HG03139 (cell line): ENCODE results near the gene GVQW3.
"Not testable (repeated sequence)": the region's sequence is repeated elsewhere in the genome, so short reads cannot be mapped to it uniquely, and the experiment has no call there.

Experiments
- ATAC-seq: cut with Tn5 transposase; IDR thresholded peaks from one replicate; pipeline ENCODE4 v1.9.1; 2021; ENCODE audit not compliant: unreplicated experiment

GVQW3 gene

DNA sequence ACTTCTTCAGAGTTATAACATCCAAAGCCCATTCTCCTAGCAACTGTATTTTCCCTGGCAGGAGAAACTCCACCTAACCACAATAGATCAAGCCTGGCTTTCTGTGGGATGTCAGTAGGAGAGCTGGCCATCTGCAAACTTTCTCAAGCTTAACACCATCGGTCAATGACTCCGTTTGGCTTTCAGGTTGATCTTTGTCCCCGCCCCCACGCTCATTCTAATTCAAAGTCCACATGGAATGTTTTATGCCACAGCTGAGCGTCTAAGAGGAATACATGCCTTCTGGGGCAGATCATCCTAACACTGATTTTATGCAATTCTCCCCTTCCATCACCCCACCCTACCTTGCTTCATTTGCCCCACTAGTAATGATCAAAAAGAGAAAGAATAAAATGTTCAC lies 4.8 kb downstream of the GVQW3 start:
- no peak for ATAC-seq

GRCh38 chr11:76388408-76388807 lies 7.3 kb downstream of the GVQW3 start:
- ATAC-seq = no peak

DNA sequence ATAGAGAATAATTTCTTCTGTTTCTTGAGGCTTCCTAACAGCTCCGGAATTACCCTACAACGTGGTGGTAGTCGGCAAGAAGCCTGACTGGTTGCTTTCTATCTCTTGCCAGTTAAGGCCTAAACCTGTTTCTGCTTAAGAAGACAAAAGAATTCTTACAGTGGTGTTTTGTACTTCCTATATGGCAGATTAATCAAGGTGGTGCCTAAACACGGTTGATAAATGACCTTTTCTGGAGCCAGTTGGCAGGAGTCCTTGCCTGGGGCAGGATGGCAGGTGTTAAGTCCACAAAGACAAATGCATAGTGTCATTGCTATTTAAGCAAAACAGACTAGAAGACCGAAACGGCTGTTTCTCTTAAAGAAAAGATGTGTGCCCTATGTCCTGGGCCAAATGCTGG lies 9.9 kb downstream of the GVQW3 start:
- ATAC-seq = no peak

DNA sequence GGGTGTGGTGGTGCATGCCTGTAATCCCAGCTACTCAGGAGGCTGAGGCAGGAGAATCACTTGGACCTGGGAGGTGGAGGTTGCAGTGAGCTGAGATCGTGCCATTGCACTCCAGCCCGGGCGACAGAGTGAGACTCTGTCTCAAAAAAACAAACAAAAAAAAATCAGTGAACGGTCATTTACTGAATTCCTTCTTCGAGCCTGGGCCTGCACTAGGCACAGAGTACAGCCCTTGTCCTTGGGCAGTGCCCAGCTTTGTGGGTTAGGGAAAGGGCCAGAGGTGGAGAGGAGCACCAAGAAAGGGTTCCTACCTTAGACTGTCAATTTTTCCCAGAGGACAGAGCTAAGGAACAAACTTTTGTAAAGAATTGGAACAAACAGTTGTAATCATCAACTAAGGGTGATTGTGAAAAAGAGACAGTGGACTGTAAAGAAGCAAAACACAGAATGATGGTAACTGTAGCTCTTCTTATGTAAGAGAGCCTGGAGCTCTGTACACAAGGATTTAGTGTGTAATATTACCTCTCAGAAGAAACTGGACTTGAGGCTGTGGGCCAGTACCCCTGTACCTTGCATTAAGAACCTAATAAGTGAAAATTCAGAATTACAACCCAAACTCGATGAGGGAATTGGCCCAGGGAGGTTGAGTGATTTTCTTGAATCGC lies 10.8 kb downstream of the GVQW3 start:
- no peak for ATAC-seq

DNA sequence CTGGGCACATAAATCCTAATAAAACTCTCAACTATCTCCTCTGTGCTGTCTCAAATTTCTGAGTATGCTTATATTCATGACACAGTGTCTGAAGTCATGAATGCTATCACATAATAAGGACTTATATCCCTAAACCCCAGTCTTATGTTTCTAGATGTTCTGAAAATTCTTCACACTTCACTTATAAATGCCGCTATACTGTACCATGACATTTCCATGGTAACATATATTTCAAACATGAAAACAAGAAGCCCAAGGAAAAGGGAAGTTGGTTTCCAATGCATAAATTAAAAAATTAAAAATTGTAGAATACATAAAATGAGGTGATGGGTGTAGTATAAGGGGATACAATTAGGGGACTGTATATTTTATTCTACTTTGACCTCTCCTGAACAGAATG lies 11.7 kb downstream of the GVQW3 start:
- ATAC-seq = no peak

DNA sequence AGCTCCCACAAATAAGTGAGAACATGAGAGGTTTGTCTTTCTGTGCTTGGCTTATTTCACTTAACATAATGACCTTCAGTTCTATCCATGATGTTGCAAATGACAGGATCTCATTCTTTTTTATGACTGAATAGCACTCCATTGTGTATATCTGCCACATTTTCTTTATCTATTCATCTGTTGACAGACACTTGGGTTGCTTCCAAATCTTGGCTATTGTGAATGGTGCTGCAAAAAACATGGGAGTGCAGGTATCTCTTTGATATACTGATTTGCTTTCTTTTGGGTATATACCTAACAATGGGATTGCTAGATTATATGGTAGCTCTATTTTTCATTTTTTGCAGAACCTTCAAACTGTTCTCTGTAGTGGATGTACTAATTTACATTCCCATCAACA lies 13.3 kb downstream of the GVQW3 start:
- no peak for ATAC-seq

DNA sequence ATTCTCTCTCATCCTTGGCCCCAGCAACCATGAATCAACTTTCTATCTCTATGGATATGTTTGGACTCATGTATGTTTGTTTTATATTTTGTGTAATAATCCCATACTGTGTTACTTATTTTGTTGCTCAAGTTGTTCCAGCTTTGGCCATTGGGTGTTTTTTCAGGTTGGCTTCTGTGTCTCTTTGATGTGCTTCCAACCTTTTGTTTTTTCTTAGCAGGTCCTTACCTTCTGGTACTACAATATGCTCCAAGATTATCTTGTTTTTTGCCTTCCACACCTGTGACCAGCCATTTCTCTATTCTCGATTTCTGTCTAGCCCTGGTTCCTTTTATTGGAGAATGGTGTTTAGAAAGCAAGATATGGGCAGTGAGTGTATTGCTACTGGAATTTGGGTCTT lies 14.2 kb downstream of the GVQW3 start:
- ATAC-seq = no peak

DNA sequence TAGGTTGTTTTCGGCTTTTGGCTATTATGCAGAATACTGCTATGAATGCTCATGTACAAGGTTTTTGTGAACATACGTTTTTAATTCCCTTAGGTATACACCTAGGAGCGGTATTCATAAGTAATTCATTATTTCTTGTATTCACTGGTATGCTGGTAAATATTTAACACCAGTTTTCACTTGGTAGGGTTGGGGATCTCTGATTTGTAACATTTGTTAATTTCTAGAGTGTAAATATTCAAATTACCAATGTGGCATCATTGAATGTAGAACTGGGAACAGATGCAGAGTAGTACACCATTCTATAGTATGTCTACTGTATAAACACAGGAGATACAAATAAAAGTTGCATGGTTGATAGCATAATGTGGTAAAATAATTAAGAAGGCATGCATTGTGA lies 16.3 kb downstream of the GVQW3 start:
- ATAC-seq = peak; percentile 56

GRCh38 chr11:76400967-76401366 lies 19.8 kb downstream of the GVQW3 start:
- ATAC-seq = no peak

DNA sequence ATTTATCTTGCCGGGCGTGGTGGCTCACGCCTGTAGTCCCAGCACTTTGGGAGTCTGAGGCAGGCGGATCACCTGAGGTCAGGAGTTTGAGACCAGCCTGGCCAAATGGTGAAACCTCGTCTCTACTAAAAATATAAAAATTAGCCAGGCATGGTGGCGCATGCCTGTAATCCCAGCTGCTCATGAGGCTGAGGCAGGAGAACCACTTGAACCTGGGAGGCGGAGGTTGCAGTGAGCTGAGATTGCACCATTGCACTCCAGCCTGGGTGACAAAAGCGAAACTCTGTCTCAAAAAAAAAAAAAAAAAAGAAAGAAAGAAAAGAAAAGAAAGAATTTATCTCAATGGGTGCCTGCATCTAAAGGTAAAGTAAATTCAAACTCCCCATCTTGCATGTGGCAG lies 20.4 kb downstream of the GVQW3 start:
- not testable (repeated sequence) for ATAC-seq

- ATAC-seq = no peak
Measured at GRCh38 chr11:76406359-76406758, 25.2 kb downstream of the GVQW3 start.

DNA sequence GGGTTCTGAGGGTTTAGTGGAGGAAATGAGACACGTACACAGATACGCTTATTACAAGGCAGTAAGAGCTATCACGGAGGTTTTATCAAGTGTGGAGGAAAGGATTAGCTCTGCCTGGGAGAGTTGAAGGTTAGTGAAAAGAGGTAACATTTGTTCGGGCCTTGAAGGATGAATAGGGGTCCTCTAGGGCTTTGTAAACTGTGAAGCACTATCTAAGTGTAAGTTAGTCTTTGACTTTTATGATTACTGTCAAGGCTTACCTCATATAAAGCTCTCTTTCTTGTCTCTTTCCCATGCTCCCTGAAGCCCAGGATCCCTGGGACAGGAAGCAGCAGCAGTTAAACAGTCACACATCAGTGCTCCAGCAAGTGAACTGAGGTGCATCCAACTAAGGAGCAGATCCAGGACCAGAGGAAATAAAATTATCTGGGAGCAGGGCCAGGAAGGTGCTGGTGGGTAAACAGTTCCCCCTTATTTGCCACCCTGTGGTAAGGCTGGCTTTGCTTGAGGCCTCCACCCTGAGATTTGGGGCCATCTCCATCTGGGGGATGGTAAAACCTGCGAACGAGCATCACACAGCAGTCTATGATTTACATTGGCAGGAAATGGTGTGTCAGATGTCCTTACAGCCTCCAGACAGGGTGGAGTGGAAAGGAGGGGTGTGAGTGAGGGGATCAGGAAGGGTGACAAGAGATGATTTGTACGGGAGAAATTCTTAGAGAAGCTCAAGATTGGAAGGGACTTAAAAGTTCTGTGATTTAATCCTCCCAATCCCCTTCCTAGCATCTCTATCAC lies 27.2 kb downstream of the GVQW3 start:
- ATAC-seq = no peak

DNA sequence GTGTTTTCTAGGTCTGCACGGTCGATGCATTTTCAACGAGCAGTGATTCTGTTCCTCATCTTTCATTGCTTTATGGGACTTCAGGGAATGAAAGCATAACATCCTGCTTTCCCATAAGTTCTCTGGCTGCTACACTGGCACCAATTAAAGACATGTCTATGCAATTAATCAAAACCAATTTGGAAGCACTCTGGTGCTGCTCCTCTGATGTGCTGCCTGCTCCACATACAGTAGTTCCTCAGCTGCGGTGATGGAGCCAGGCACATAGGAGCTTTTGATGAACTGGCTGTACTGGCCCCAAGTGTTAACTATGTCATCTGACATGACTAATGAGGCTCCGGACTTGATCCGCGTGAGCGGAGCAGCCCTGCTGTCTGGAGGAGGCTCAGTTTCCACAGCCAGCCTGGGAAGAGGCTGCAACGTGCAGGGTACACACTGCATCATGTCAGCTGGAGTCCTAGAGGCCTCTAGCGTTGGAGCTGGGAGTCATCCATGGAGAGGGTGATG lies 29.8 kb downstream of the GVQW3 start:
- ATAC-seq = no peak

GRCh38 chr11:76415073-76415472 lies 34.0 kb downstream of the GVQW3 start:
- no peak for ATAC-seq

DNA sequence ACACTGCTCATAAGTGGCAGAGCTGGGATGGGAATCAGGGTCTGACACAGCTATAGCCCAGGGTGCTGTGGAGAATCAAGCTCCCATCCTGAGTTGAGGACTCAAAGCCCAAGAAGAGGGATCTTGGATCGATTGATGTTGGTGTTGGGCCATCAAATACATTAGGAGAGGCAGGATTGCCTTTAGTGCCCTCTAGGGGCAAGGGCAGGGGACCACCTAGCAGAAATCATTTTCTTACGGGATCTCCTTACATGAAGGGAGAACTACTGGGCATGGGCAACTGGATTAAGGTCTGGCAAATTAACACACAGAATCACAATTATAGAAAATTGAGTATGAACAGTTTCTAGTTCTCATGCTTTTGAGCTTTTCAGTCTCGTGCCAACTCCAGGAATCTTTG lies 38.8 kb downstream of the GVQW3 start:
- no peak for ATAC-seq

- ATAC-seq = no peak
Measured at GRCh38 chr11:76424379-76424778, 43.3 kb downstream of the GVQW3 start.

DNA sequence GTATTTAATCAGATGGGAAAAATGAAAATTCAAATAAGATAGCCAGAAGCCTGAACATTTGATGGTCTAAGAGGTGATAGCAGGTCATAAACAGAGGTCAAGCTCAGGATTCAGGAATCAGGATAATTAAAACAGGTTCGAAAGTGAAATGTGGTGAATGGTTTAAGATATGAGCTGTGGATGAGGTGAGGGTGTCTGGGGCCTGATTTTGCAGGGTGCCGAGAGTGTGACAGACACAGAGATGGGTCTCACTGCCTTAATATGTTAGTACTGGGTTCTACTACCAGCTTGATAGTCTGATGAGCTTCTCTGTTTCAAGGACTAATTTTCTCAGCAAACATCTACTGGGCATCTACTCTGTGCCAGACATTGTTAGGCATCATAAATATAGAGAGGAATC lies 43.8 kb downstream of the GVQW3 start:
- ATAC-seq = no peak

DNA sequence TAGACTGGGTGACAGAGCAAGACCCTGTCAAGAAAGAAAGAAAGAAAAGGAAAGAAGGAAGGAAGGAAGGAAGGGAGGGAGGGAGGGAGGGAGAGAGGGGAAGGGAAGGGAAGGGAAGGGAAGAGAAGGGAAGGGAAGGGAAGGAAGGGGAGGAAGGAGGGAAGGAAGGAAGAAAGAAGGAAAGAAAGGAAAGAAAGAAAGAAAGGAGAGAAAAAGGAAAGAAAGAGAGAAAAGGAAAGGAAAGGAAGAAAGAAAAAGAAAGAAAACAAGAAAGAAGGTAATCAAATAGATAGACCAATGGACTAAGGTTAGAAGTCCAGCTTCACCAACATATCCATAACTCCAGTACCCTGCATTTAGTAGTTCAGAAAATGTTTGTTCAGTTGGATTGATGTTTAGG lies 45.5 kb downstream of the GVQW3 start:
- no peak for ATAC-seq

DNA sequence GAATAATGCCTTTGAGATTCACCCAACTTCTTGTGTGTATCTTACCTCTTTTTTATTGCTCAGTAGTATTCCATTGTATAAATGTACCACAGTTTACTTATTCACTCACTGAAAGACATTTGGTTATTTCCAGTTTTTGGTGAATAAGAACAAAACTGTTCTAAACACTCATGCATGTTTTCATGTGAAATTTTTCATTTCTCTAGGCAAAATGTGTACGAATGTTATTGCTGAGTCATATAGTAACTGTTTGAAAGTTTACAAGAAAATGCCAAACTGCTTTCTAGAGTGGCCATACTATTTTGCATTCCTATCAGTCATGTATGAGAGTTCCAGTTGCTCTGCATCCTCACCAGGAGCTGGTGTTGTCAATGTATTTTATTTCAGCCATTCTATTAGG lies 54.9 kb downstream of the GVQW3 start:
- no peak for ATAC-seq

- no peak for ATAC-seq
Measured at GRCh38 chr11:76443268-76443980, 62.3 kb downstream of the GVQW3 start.

DNA sequence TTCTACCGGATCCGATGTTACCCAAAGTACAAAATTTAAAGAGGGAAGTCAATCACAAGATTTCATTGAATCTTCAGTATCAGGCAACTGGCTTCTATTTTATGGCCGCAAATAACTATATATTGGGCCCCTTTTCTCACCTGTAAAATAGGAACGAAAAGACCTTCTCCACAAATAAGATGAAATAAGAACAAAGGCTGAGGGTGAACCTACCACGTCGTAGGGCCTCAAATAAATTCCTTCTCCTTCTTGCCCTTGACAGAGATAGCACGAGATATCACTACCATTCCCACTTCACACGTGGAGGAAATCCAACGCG lies 62.9 kb downstream of the GVQW3 start:
- no peak for ATAC-seq
